Hepatocyte (in vitro differentiated cells): ENCODE results near the gene COX5A.

Experiments used
- CTCF ChIP-seq: fragments of 200-600 bp; sonication (generic); IDR thresholded peaks from 2 replicates; pipeline ENCODE4 v1.5.1; 2016; ENCODE audit warnings: antibody characterized with exemption, mild to moderate bottlenecking; ENCODE audit not compliant: poor library complexity
- EZH2 ChIP-seq: fragments of 200-600 bp; sonication (generic); IDR thresholded peaks from 2 replicates; pipeline ENCODE4 v1.6.1; 2016; ENCODE audit warnings: antibody characterized with exemption, mild to moderate bottlenecking, borderline replicate concordance
- EZH2phosphoT487 ChIP-seq: fragments of 200-600 bp; sonication (generic); IDR thresholded peaks from one replicate; pipeline ENCODE4 v1.6.1; 2018; ENCODE audit warnings: antibody characterized with exemption, mild to moderate bottlenecking, low read depth, moderate library complexity; ENCODE audit not compliant: unreplicated experiment, severe bottlenecking

- TF ChIP-seq EZH2phosphoT487, result no peak
- no peak for TF ChIP-seq CTCF
- TF ChIP-seq EZH2, result peak; percentile 86
Observed at GRCh38 chr15:74958908-74959585, 21.2 kb upstream of the COX5A start.
